DND-41 (cell line): ENCODE results near the gene AUH.

ENCODE experiments used
- ATAC-seq: fragments of 200-7000 bp; cut with Tn5 transposase; 3 replicates; pipeline ENCODE4 v1.9.1; 2021; ENCODE audit warnings: low read depth; ENCODE audit not compliant: insufficient read depth
- DNase-seq: peaks from one replicate; pipeline ENCODE4 v3.0.0-alpha.2; 2020
- H2AFZ ChIP-seq: 2 replicates; pipeline ENCODE4 v1.6.0; 2012; ENCODE audit warnings: low read depth, low read length
- H3K27ac ChIP-seq: 2 replicates; pipeline ENCODE4 v1.5.1; 2012; ENCODE audit warnings: low read length, inconsistent platforms
- H3K27me3 ChIP-seq: fragments of 200-600 bp; sonication (generic); 2 replicates; pipeline ENCODE4 v1.6.0; 2012; ENCODE audit warnings: low read length, mild to moderate bottlenecking, inconsistent platforms; ENCODE audit not compliant: insufficient read depth, poor library complexity
- H3K36me3 ChIP-seq: 2 replicates; pipeline ENCODE4 v1.5.1; 2012; ENCODE audit warnings: low read length, inconsistent platforms; ENCODE audit not compliant: insufficient read depth
- H3K4me1 ChIP-seq: 2 replicates; pipeline ENCODE4 v1.5.1; 2012; ENCODE audit warnings: mild to moderate bottlenecking, low read length; ENCODE audit not compliant: insufficient read depth
- H3K4me2 ChIP-seq: 2 replicates; pipeline ENCODE4 v1.6.0; 2012; ENCODE audit warnings: mild to moderate bottlenecking, moderate library complexity, low read length, inconsistent platforms; ENCODE audit not compliant: insufficient read depth
- H3K4me3 ChIP-seq, 2 experiments: fragments of 200-600 bp in 1 of 2; shearing (Covaris generic) in 1 of 2; 2 replicates each; pipeline ENCODE4 v1.5.1; 2012 to 2016; ENCODE audit warnings: inconsistent platforms in 2 of 2, low read length in 2 of 2, mild to moderate bottlenecking in 2 of 2, low read depth in 1 of 2, moderate library complexity in 1 of 2
- H3K79me2 ChIP-seq: 2 replicates; pipeline ENCODE4 v1.6.0; 2012; ENCODE audit warnings: low read length, inconsistent platforms; ENCODE audit not compliant: insufficient read depth
- H3K9ac ChIP-seq: 2 replicates; pipeline ENCODE4 v1.6.0; 2012; ENCODE audit warnings: low read depth, mild to moderate bottlenecking, inconsistent platforms, low read length, moderate library complexity
- H3K9me3 ChIP-seq: 2 replicates; pipeline ENCODE4 v1.5.1; 2012; ENCODE audit warnings: low read length, moderate library complexity, mild to moderate bottlenecking, inconsistent platforms; ENCODE audit not compliant: insufficient read depth, severe bottlenecking
- H4K20me1 ChIP-seq: 2 replicates; pipeline ENCODE4 v1.6.0; 2012; ENCODE audit warnings: low read length; ENCODE audit not compliant: insufficient read depth
- CTCF ChIP-seq: IDR thresholded peaks from 2 replicates; pipeline ENCODE4 v1.5.1; 2012; ENCODE audit warnings: borderline replicate concordance, low read length, moderate library complexity, mild to moderate bottlenecking; ENCODE audit not compliant: poor library complexity, severe bottlenecking; ENCODE audit errors: extremely low read depth
- EZH2 ChIP-seq: IDR thresholded peaks from 3 replicates; pipeline ENCODE4 v1.6.1; 2012; ENCODE audit warnings: borderline replicate concordance, low read depth, mild to moderate bottlenecking, moderate library complexity, low read length, inconsistent platforms; ENCODE audit not compliant: severe bottlenecking

The AUH gene

GRCh38 chr9:91174772-91175171 is 186.9 kb downstream of the AUH start:
- Histone ChIP-seq H4K20me1 (peaks cover 3% of the 10 kb centered on the region; the same call in 1 of the 2 replicates), H3K79me2 (no peaks in the 10 kb centered on the region), H3K4me3 (no peak overlapping the region), H3K9ac (no peak overlapping the region), H3K9me3 (peaks cover 10% of the 10 kb centered on the region), H3K36me3 (no peaks in the 10 kb centered on the region), H3K27ac (no peak overlapping the region), H3K4me1 (peaks cover 12% of the 10 kb centered on the region), H3K27me3 (no peaks in the 10 kb centered on the region), H3K4me2 (no peak overlapping the region), H2AFZ (no peak overlapping the region)
- TF ChIP-seq EZH2 (no peak), CTCF (no peak)
- DNase-seq (no peak), ATAC-seq (no peak)

GRCh38 chr9:91172329-91172728 is 189.4 kb downstream of the AUH start:
- Histone ChIP-seq H3K27me3 (no peaks in the 10 kb centered on the region), H3K9me3 (peaks cover 10% of the 10 kb centered on the region), H3K27ac (no peak overlapping the region), H4K20me1 (no peaks in the 10 kb centered on the region), H3K36me3 (no peaks in the 10 kb centered on the region), H3K4me1 (peaks cover 2% of the 10 kb centered on the region), H3K4me2 (no peak overlapping the region), H3K4me3 (no peak overlapping the region), H3K79me2 (no peaks in the 10 kb centered on the region), H2AFZ (no peak overlapping the region), H3K9ac (no peak overlapping the region)
- ATAC-seq (no peak), DNase-seq (no peak)
- no peak for TF ChIP-seq EZH2
- TF ChIP-seq CTCF: no peak

GRCh38 chr9:91170951-91171350 is 190.8 kb downstream of the AUH start:
- Histone ChIP-seq H3K9ac (no peak overlapping the region), H3K36me3 (no peaks in the 10 kb centered on the region), H3K4me2 (no peak overlapping the region), H3K27ac (no peak overlapping the region), H3K27me3 (no peaks in the 10 kb centered on the region), H4K20me1 (no peaks in the 10 kb centered on the region), H3K9me3 (peaks cover 10% of the 10 kb centered on the region), H2AFZ (no peak overlapping the region), H3K4me3 (no peak overlapping the region), H3K79me2 (no peaks in the 10 kb centered on the region), H3K4me1 (no peaks in the 10 kb centered on the region)
- DNase-seq (no peak), ATAC-seq (no peak)
- TF ChIP-seq EZH2 (no peak), CTCF (no peak)
